ENCODE data around the gene GTF2A2.
A peak's percentile ranks its signal among the peaks of the same experiment; 100 is the strongest.

GTF2A2 gene

DNA sequence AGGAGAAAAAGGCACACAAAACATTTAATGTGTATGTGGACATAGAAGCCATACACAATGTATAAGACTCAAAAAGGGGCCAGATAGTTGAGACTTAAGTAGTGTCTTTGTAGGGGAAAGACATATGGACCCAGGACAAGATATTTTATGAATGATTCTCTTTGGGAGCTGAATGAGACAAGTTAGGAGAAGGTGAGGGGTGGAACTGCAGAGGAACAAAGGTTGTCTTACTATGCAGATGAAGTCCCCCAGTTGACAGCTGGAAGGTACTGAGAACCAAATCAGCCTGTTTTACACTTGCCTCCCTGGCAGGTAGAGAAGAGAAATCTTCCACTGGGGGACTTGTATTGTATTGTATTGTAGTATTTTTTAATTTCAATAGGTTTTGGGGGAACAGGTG, 60.7 kb downstream of the GTF2A2 start:
- no peak for DNase-seq

DNA sequence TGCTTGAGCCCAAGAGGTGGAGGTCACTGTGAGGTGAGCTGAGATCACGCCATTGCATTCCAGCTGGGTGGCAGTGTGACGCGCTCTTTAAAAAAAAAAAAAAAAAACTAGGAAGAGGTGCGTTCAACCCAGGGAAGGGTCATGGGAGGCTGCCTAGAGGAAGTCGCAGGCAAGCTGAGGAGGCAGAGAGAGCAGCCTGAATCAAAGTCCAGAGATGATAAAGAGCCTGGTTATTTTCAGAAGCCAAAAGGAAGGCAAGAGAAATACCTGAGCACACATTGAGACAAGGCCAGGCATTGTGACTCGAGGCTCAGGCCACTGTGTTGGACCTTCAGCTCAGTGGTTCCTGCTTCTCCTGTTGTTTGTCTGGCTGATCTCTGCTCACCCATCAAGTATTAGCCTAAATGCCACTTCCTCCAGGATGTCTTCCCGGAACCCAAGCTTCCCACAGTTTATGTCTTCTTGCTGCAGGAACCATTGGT, 61.8 kb downstream of the GTF2A2 start:
- no peak for DNase-seq

DNA sequence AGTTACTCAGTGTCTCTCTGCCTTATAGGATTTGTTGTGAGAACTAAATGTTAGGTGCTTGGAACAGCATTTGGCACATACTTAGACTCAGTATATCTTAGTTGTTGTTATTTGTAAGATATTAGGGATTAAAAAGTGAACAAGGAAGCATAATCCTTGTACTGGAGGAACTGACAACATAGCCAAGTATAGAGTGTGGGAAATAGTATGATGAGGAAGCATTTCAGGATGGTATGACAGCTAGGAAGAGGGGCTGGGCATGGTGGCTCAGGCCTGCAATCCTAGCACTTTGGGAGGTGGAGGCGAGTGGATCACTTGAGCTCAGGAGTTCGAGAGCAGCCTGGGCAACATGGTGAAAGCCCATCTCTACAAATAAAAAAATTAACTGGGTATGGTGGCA, 62.3 kb downstream of the GTF2A2 start:
- DNase-seq, result no peak

DNA sequence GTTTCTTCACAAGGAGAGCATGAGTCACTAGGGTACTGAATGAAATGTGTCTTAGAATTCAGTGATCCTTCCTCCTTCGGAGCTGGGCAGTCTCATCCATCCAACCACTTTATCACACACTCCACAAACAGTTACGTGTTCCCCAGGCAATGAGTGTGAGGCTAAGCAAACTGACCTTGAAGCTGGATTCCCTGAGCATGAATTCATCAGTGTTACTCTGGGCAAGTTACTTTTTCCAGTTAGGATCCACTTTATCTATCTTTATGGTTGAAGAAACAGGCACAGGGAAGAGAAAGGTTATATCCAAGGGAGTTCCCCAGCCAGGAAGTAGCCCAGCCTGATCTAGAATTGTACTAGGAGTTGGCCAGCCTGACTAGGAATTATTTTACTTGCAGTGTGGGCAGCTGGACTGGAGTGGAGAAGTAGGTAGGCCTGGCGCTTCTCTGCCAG, 62.8 kb downstream of the GTF2A2 start:
- peak; percentile 79 for DNase-seq

DNA sequence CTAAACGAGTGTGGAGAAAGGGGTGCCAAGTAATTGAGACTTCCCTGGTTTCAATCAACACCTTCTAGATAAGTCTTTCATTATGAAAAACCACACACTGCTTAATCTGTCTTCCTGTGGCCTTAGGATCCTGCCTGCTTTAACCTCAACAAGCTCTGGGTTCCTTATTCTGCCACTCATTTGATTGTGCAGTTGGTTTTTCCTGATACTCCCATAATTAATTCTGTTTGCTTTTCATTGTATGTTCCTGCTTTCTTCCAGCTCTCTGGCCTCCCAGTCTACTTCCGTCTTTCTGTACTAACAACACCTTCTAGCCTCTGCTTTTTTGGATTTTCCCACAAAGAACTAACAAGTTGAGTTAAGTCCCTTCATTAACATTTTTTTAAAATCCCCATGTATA, 66.0 kb downstream of the GTF2A2 start:
- no peak for DNase-seq

DNA sequence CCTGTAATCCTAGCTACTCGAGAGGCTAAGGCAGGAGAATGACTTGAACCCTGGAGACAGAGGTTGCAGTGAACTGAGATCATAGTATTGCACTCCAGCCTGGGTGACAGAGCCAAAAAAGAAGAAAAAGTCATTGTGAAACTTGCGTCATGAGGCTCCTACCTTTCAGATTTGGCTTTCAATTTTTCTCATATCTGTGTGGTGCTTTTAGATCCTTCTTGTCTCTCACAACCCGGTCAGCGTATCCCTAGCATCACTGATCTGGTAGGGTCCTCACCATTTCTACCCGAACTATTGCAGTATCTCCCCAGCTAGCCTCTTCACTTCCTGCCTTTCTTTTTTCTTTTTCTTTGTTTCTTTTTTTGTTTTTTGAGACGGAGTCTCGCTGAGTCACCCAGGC, 67.3 kb downstream of the GTF2A2 start:
- DNase-seq, result no peak
